Lower leg skin (tissue), 3 donors: ENCODE measurements around the gene PAQR4.

Experiments used
- CTCF ChIP-seq, 3 donors: fragments of 450-650 bp; IDR thresholded peaks; one replicate each; pipeline ENCODE4 v1.5.1; 2016; ENCODE audit warnings: antibody characterized with exemption in 3 of 3, mild to moderate bottlenecking in 3 of 3, moderate library complexity in 2 of 3
- POLR2A ChIP-seq, 2 donors: fragments of 450-650 bp; IDR thresholded peaks; one replicate each; pipeline ENCODE4 v1.6.1; 2016 to 2017; ENCODE audit warnings: antibody characterized with exemption in 2 of 2, mild to moderate bottlenecking in 1 of 2, moderate library complexity in 1 of 2

DNA sequence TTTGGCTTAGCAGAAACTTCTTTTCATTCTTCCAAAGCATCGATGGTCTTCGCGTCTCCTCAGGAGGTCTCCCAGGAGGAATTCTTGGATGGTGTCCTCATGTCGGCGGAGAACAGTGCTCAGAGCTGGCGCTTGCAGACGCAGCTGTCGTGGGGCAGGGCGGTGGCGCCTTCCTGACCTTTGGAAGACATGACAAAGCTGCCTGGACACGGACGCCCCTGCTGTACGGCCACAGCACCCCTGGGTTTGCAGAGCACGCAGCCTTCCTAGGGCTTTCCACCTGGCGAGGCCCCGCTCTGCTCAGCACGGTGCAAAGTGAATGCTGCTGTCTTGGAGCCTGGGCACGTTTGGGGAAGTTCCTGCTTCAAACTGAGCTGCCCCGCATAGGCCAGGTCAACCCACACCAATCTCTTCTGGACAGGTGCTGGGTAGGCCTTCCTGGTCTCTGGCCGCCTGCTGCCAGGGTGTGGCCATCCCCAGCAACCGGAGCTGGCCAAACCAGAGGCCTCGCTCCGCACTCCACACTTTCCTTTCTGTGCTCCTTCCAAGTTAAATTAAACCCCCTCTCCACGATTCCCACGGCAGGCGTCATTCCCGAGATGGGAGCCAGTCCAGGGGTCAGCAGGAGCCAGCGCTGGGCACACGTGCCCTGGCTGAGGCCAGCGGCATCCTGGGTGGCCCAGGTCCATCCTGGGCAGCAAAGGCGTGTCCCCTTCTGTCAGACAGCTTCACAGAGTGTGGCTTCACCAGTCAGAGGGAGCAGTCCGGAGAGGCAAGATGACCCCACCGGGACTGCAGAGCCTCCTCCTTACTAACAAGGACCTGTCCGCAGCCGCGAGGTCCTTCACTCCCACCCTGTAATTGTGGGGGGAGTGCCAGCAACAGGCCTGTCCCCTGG is 20.1 kb upstream of the PAQR4 start:
- TF ChIP-seq CTCF (IDR thresholded peaks at IDR 0.05) (no peak), POLR2A (IDR thresholded peaks at IDR 0.05) (no peak)
